ENCODE measurements around the gene MAL.
"Not testable (repeated sequence)": the region's sequence is repeated elsewhere in the genome, so short reads cannot be mapped to it uniquely, and the experiment has no call there.

Gene MAL

DNA sequence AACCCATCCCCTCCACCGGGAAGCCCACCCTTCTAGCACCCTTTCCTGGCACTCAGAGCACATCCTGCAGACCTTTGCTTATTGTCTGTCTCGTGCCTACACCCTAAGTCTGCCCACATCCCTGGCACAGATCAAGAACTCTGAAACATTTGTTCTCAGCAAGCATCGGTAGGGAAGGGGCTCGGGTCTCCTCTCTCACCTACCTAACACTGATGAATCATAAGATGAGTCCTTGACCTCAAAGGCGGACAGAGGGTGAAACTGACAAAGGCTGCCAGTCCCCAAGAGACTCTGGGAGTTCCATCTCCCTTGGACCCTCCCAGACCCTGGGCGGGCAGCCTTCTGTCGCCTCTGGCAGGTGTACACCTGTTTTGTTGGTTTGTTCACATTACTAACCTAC is 9.3 kb downstream of the MAL start:
- no peak for DNase-seq

GRCh38 chr2:95036596-95037383 is 11.3 kb downstream of the MAL start:
- DNase-seq, result no peak

- DNase-seq, result no peak
These were observed 11.9 kb downstream of the MAL start for GRCh38 chr2:95037384-95037839.

DNA sequence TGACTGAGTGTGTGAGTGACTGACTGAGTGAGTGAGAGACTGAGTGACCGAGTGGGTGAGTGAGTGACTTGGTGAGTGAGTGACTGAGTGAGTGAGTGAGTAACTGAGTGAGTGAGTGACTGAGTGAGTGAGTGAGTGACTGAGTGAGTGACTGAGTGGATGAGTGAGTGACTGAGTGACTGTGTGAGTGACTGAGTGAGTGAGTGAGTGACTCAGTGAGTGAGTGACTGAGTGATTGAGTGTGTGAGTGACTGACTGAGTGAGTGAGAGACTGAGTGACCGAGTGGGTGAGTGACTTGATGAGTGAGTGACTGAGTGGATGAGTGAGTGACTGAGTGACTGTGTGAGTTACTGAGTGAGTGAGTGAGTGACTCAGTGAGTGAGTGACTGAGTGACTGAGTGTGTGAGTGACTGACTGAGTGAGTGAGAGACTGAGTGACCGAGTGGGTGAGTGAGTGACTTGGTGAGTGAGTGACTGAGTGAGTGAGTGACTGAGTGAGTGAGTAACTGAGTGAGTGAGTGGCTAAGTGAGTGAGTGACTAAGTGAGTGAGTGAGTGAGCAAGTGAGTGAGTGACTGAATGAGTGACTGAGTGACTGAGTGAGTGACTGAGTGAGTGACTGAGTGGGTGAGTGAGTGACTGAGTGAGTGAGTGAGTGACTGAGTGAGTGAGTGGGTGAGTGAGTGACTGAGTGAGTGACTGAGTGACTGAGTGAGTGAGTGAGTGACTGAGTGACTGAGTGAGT is 12.5 kb downstream of the MAL start:
- DNase-seq, result not testable (repeated sequence)

GRCh38 chr2:95038635-95039298 is 13.3 kb downstream of the MAL start:
- DNase-seq, result no peak

DNA sequence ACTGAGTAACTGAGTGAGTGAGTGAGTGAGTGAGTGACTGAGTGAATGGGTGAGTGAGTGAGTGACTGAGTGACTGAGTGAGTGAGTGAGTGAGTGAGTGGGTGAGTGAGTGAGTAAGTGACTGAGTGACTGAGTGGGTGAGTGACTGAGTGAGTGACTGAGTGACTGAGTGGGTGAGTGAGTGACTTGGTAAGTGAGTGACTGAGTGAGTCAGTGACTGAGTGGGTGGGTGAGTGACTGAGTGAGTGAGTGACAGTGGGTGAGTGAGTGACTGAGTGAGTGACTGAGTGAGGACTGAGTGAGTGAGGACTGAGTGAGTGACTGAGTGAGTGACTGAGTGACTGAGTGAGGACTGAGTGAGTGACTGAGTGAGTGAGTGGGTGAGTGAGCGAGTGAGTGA is 13.9 kb downstream of the MAL start:
- DNase-seq, result no peak

GRCh38 chr2:95039978-95040377 is 14.5 kb downstream of the MAL start:
- DNase-seq, result no peak

GRCh38 chr2:95040426-95040825 is 14.9 kb downstream of the MAL start:
- DNase-seq, result no peak

DNA sequence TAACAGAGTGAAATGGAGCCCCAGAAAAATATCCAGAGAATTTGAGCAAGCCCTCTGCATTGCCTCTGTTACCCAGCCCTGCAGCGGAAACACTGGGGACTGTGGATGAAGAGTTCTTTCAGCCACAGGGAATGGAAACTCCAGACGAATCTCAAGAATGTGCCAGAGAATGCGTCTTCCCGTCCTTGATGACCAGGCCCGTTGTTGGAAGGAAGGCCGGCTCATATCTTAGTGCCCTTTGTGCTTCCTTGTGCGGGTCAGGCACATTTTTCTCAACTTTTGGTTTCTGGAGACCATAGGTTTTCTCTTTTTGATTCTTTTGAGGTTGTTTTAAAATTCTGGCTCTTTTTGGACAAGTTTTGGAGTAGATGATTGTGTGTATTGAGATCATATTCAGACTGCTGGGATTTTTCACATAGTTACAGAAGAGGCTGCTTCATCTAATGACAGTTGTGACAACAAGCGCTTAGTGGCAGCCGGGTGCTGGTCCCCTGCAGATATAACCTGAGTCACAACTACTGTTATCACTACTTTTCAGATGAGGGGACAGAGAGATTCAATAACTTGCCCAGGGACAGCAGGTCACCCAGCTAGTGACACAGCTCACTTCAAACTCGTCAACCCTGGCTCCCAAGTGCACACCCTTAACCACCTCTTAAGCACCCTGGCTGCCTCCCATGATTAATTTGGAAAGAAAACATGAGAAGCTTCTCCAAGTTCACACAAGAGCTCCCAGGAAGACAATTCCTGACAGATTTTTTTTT is 15.7 kb downstream of the MAL start:
- no peak for DNase-seq

- no peak for DNase-seq
These were observed 16.4 kb downstream of the MAL start for GRCh38 chr2:95041824-95042442.

GRCh38 chr2:95042472-95043271 is 17.2 kb downstream of the MAL start:
- DNase-seq, result no peak

GRCh38 chr2:95043300-95044093 is 18.0 kb downstream of the MAL start:
- DNase-seq, result no peak

DNA sequence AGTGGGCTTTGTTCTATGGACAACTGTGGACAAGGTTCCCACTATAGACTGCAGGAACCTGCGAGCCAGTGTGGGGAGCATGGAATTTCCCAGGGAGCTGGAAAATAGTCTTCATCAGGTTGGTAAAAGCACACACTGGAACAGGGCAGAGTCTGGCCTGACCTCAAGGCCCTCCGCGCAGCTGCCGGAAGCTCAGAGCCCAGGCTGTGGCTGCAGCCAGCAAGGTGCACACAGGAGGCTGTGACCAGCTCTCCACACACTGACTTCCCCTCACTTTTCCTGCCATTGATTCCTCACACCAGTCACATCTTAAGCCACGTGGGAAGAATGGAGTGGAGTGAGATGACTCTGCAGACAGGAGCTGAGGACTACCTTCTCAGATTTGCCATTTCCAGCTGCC is 19.1 kb downstream of the MAL start:
- no peak for DNase-seq

DNA sequence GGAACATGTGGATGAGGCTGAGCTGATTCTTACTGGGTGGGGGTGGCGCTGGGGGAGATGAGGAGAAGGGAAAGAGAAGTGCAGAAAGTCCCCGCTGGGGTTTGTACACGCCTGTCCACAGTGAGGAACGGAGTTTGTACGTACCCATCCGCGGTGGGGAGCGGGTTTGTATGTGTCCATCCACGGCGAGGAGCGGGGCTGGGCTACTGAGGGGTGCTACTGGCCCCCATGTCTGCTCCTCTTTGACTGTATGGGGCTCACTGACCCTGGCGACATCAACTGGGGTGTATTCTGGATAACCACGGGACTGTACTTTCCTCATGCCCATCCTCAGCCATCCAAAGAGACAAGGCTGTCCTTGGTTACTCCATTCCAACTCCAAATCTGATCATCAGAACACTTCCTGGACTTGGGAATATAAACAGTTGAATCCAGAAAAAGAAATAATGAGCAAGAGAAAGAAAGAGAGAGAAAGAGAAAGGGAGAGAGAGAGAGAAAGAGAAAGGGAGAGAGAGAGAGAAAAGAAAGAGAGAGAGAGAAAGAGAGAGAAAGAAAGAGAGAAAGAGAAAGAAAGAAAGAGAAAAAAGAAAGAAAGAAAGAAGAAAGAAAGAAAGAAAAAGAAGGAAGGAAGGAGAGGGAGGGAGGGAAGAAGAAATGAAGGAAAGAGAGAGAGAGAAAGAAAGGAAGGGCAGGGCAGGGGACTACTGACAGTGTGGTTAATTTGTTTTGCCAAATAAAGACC is 21.0 kb downstream of the MAL start:
- no peak for DNase-seq

GRCh38 chr2:95047629-95048510 is 22.4 kb downstream of the MAL start:
- no peak for DNase-seq

DNA sequence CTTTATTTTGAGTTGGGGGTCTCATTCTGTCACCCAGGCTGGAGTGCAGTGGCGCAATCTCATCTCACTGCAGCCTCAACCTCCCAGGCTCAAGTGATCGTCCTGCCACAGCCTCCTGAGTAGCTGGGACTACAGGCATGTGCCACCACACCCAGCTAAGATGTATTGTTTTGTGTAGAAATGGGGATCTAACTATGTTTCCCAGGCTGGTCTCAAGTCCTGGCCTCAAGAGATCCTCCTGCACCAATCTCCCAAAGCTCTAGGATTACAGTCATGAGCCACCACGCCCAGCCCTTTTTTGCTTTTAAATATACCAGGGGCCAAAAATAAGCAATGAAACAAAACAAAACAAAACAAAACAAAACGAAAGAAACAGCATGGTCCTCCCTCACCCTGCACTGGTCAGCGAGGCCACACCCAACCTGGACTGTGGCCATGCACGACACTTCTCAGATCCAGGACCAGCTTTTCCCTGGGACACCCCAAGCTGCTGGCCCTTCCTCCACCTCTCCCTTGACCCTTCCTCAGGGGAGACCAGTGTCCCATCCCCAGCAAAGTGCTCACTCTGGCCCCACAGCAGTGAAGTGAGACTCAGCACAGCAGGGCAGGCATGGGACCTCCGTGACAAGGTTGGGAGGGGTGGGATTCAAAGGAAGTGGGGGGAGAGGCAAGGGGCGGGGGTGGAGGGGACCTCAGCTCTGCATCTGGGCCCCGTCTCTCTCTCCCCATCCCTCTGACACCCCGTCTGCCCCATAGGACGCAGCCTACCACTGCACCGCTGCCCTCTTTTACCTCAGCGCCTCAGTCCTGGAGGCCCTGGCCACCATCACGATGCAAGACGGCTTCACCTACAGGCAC is 23.5 kb downstream of the MAL start:
- DNase-seq, result no peak

- no peak for DNase-seq
These were observed 24.1 kb downstream of the MAL start for GRCh38 chr2:95049683-95049955.

DNA sequence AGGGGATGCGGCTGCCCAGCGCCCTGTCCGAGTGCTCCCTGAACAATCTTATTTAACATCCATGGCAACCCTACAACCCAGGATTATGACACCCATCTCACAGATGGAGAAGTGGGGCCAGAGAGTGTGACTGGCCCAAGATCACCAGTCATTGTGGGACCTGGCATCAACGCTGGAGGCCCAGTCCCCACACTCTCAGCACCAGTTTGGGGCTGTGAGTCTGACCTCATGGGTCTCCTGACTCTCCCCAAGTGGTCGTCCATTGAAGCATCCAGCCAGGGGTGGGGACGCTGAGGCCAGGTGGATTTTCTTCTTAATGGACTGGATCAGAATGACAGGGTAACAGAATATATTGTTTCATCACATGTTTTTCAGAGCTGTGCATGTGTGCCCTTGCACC is 24.5 kb downstream of the MAL start:
- DNase-seq, result no peak

Data from CD4-positive, alpha-beta T cell treated with Interferon gamma for 1 hour (primary cell).